PC-3 (cell line): ENCODE measurements around the gene NPEPL1.

Experiments
- CTCF ChIP-seq: fragments of 300-600 bp; sonication (generic); conservative IDR thresholded peaks from 2 replicates; pipeline ENCODE4 v1.5.1; 2017; ENCODE audit warnings: antibody characterized with exemption, low read depth, mild to moderate bottlenecking, low read length
- EZH2 ChIP-seq: fragments of 300-600 bp; sonication (generic); IDR thresholded peaks from one replicate; pipeline ENCODE4 v1.6.1; 2017; ENCODE audit warnings: antibody characterized with exemption, mild to moderate bottlenecking, low read length; ENCODE audit not compliant: unreplicated experiment
- EZH2phosphoT487 ChIP-seq: fragments of 300-600 bp; sonication (generic); IDR thresholded peaks from 2 replicates; pipeline ENCODE4 v1.6.1; 2018; ENCODE audit warnings: mild to moderate bottlenecking, antibody characterized with exemption, low read length, borderline replicate concordance

- no peak for TF ChIP-seq EZH2
- no peak for TF ChIP-seq CTCF
- no peak for TF ChIP-seq EZH2phosphoT487
Observed at GRCh38 chr20:58646257-58646656, 46.3 kb upstream of the NPEPL1 start.
